B cell (primary cell): Measurements from ENCODE around the gene CD79B. TPM values are rescaled to one million over a fixed set of nuclear protein-coding genes. Genes with fewer than 3 reads are reported as not detected.
"Not testable (repeated sequence)": the region's sequence is repeated elsewhere in the genome, so short reads cannot be mapped to it uniquely, and the experiment has no call there.

Experiments used
- ATAC-seq: fragments of 200-7000 bp; cut with Tn5 transposase; one replicate; pipeline ENCODE4 v1.10.0; 2021; ENCODE audit warnings: low read depth, mild to moderate bottlenecking, moderate number of reproducible peaks, moderate library complexity
- CTCF ChIA-PET: fragments of 350-600 bp; sonication (Branson Sonifier 250); formaldehyde crosslinking; loops from one replicate; lab custom pipeline; 2021; ENCODE audit warnings: antibody characterized with exemption, inconsistent platforms; lab: Charles Lee
- POLR2A ChIA-PET: fragments of 350-600 bp; sonication (Branson Sonifier 250); formaldehyde crosslinking; loops from one replicate; lab custom pipeline; 2021; ENCODE audit warnings: antibody characterized with exemption; lab: Charles Lee
- DNase-seq: peaks from one replicate; pipeline ENCODE4 v3.0.0; 2013
- H2AFZ ChIP-seq: 2 replicates; pipeline ENCODE4 v1.6.1; 2012; ENCODE audit warnings: mild to moderate bottlenecking, low read depth, low read length; ENCODE audit not compliant: insufficient read depth, poor library complexity, severe bottlenecking
- H3K27ac ChIP-seq, 2 donors: 1 replicate in 1 of 2; 2 replicates in 1 of 2; pipeline ENCODE4 v1.5.1; 2012 to 2013; ENCODE audit warnings: low read length in 2 of 2, mild to moderate bottlenecking in 2 of 2, moderate library complexity in 1 of 2
- H3K27me3 ChIP-seq, 4 experiments: fragments of 200-600 bp in 1 of 4; sonication (generic) in 1 of 4; replicated peaks in 1 of 4; 1 replicate in 2 of 4; 2 replicates in 2 of 4; pipeline versions ENCODE4 v1.6.1 to v1.7.0; 2013 to 2016; ENCODE audit warnings: low read length in 3 of 4, mild to moderate bottlenecking in 2 of 4, mixed read lengths in 1 of 4, moderate library complexity in 1 of 4; ENCODE audit not compliant: insufficient read depth in 4 of 4, control insufficient read depth in 3 of 4; ENCODE audit errors: control extremely low read depth in 1 of 4
- H3K36me3 ChIP-seq, 2 experiments: replicated peaks in 1 of 2; 1 replicate in 1 of 2; 2 replicates in 1 of 2; pipeline versions ENCODE4 v1.6.1 to v1.7.1; 2013; ENCODE audit warnings: low read length in 1 of 2; ENCODE audit not compliant: insufficient read depth in 2 of 2, control insufficient read depth in 1 of 2; ENCODE audit errors: control extremely low read depth in 1 of 2, extremely low read depth in 1 of 2
- H3K4me1 ChIP-seq, 2 donors: fragments of 200-600 bp in 1 of 2; sonication (generic) in 1 of 2; 1 replicate in 1 of 2; 2 replicates in 1 of 2; pipeline versions ENCODE4 v1.5.1 to v1.6.1; 2013 to 2017; ENCODE audit warnings: low read length in 2 of 2; ENCODE audit not compliant: control insufficient read depth in 2 of 2, insufficient read depth in 2 of 2
- H3K4me2 ChIP-seq: replicated peaks from 2 replicates; pipeline ENCODE3; 2012; ENCODE audit warnings: mild to moderate bottlenecking, low read depth, low read length; ENCODE audit not compliant: poor library complexity, severe bottlenecking
- H3K4me3 ChIP-seq, 5 experiments: fragments of 200-600 bp in 1 of 5; sonication (generic) in 1 of 5; 1 replicate in 3 of 5; 2 replicates in 2 of 5; pipeline versions ENCODE4 v1.5.1 to v1.7.0; 2011 to 2016; ENCODE audit warnings: low read length in 4 of 5, mild to moderate bottlenecking in 4 of 5, low read depth in 2 of 5, control low read depth in 1 of 5, moderate library complexity in 1 of 5; ENCODE audit not compliant: insufficient read depth in 1 of 5; ENCODE audit errors: control extremely low read depth in 1 of 5, extremely low read depth in 1 of 5
- H3K79me2 ChIP-seq: fragments of 200-600 bp; sonication (generic); one replicate; pipeline ENCODE4 v1.6.0; 2016; ENCODE audit warnings: low read length; ENCODE audit not compliant: control insufficient read depth, insufficient read depth
- H3K9ac ChIP-seq: fragments of 200-600 bp; sonication (generic); 2 replicates; pipeline ENCODE4 v1.6.1; 2017; ENCODE audit warnings: mild to moderate bottlenecking, low read length, moderate library complexity
- H3K9me3 ChIP-seq, 3 donors: one replicate each; pipeline versions ENCODE4 v1.6.1 to v1.7.1; 2013; ENCODE audit warnings: low read length in 2 of 3; ENCODE audit not compliant: control insufficient read depth in 2 of 3, insufficient read depth in 1 of 3; ENCODE audit errors: control extremely low read depth in 1 of 3
- H4K20me1 ChIP-seq: 2 replicates; pipeline ENCODE4 v1.6.0; 2012; ENCODE audit warnings: mild to moderate bottlenecking, low read length; ENCODE audit not compliant: insufficient read depth, control insufficient read depth, poor library complexity, severe bottlenecking
- H3K27ac Mint-ChIP-seq: one replicate; pipeline ENCODE4 v1.8.0; 2021; ENCODE audit warnings: mixed read lengths
- H3K27me3 Mint-ChIP-seq: one replicate; pipeline ENCODE4 v1.8.0; 2021; ENCODE audit warnings: mixed read lengths
- H3K4me1 Mint-ChIP-seq: one replicate; pipeline ENCODE4 v1.8.0; 2021; ENCODE audit warnings: mixed read lengths
- H3K4me3 Mint-ChIP-seq: one replicate; pipeline ENCODE4 v1.8.0; 2021; ENCODE audit warnings: mixed read lengths
- H3K9me3 Mint-ChIP-seq: one replicate; pipeline ENCODE4 v1.8.0; 2022; ENCODE audit warnings: mixed read lengths; ENCODE audit not compliant: insufficient read depth
- EZH2 ChIP-seq: IDR thresholded peaks from 2 replicates; pipeline ENCODE4 v1.6.1; 2012; ENCODE audit warnings: borderline replicate concordance, low read depth, mild to moderate bottlenecking, moderate library complexity, low read length; ENCODE audit not compliant: insufficient read depth, poor library complexity, severe bottlenecking
- WGBS: methylation state at CpG from one replicate; pipeline ENCODE4 v1.1.5; 2013; ENCODE audit warnings: missing lambda C conversion rate; ENCODE audit not compliant: insufficient coverage; 5-methylcytosine and 5-hydroxymethylcytosine counted together
- intact Hi-C: fragments of 100-400 bp; cut with micrococcal nuclease; formaldehyde crosslinking; loops from one replicate; pipeline ENCODE4 v1.10.0; 2022
- polyA plus RNA-seq: library from polyadenylated mRNA; depleted of rRNA; stranded (reverse); fragments of >200 nt; gene quantifications from 2 replicates; pipeline ENCODE4 v1.2.3, GENCODE V29; 2012
- total RNA-seq, 2 donors: library from RNA; stranded (reverse); fragments of 120-200 nt in 1 of 2; gene quantifications; 1 replicate in 1 of 2; 2 replicates in 1 of 2; pipeline versions ENCODE4 v1.2.3 to v1.2.4, GENCODE V29; 2013 to 2022
- TF ChIP-seq, protein P1 (sequence below): fragments of 200-600 bp; IDR thresholded peaks from one replicate; pipeline ENCODE4 v1.8.0; 2022; ENCODE audit warnings: antibody characterized with exemption, mild to moderate bottlenecking

Gene CD79B
- total and polyA plus RNA-seq, 2 donors (not counting 1 experiment from before 2014, with no cell fraction given), result 891 to 1,100 TPM

DNA sequence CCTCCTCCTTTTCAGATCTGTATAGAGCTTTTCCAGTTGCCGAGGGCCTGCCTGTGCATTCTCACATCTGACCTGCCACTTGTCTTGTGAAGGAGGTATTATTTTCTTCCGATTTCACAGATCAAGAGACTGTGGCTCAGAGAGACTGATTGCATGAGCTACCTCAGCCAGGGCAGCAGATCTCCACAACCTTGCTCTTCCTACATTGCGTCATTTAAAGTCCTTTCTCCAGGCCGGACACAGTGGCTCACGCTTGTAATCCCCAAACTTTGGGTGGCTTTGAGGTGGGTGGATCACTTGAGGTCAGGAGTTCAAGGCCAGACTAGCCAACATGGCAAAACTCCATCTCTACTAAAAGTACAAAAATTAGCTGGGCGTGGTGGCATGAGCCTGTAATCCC lies 12.1 kb downstream of the CD79B start:
- Histone ChIP-seq H3K4me2 (peak overlapping the region; percentile 62), H3K79me2 (peaks cover 26% of the 10 kb centered on the region), H3K4me1 (peaks cover 70 to 85% of the 10 kb centered on the region in 2 donors), H3K27ac (peak overlapping the region in 1 of 2 donors; percentile 34)
- CTCF ChIA-PET, result interaction anchor here (0.7 to 26.0 kb wide), 30 partner anchors 8 to 835 kb away, joined by 3 to 834 read pairs (median 6); partner anchors contain the start of genes CD79B, CSHL1 and ICAM2
- H3K9ac ChIP-seq, ATAC-seq, H3K27me3 ChIP-seq, H3K9me3 ChIP-seq, H3K27me3 Mint-ChIP-seq, H4K20me1 ChIP-seq, H2AFZ ChIP-seq, H3K36me3 ChIP-seq, H3K9me3 Mint-ChIP-seq, H3K4me3 ChIP-seq: not testable (repeated sequence)
- POLR2A ChIA-PET, result interaction anchor here (0.6 to 6.8 kb wide), 10 partner anchors 8 to 154 kb away, joined by 3 to 160 read pairs (median 8); partner anchors contain the start of genes CD79B and ICAM2
- 100% methylated on average over 1 of the region's 6 CpGs for WGBS
- Mint-ChIP-seq H3K27ac (peak overlapping the region; percentile 91), H3K4me3 (peak overlapping the region; percentile 78), H3K4me1 (peaks cover 74% of the 10 kb centered on the region)
- peak; percentile 14 for DNase-seq
- intact Hi-C loops, result loop anchor here (5.0 kb wide), 1 partner anchor 342 kb away; the partner anchor contains the start of gene TEX2

DNA sequence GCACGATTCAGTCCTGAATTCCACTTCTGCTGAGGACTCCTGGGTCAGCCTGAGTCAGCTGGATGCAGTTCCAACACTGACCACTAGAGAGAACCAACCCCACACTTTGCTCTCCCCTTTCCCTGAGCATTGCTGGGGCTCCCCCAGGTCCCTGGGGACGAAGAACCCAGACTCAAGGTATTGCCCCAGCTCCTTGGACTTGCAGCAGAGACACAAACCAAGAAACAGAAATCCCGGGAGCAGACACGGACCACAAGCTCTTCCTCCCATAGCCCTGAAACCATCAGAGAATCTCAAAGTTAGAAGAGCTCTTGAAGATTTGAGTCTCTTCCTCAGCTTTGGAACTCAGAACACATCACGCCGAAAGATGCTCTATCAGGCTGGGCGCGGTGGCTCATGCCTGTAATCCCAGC lies 12.8 kb downstream of the CD79B start:
- peak overlapping the region; percentile 86 for H3K27ac Mint-ChIP-seq
- no peak for TF ChIP-seq EZH2
- TF ChIP-seq, protein P1, sequence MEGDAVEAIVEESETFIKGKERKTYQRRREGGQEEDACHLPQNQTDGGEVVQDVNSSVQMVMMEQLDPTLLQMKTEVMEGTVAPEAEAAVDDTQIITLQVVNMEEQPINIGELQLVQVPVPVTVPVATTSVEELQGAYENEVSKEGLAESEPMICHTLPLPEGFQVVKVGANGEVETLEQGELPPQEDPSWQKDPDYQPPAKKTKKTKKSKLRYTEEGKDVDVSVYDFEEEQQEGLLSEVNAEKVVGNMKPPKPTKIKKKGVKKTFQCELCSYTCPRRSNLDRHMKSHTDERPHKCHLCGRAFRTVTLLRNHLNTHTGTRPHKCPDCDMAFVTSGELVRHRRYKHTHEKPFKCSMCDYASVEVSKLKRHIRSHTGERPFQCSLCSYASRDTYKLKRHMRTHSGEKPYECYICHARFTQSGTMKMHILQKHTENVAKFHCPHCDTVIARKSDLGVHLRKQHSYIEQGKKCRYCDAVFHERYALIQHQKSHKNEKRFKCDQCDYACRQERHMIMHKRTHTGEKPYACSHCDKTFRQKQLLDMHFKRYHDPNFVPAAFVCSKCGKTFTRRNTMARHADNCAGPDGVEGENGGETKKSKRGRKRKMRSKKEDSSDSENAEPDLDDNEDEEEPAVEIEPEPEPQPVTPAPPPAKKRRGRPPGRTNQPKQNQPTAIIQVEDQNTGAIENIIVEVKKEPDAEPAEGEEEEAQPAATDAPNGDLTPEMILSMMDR, result peak; percentile 88
- no peaks in the 10 kb centered on the region for H3K9me3 ChIP-seq
- H3K27ac ChIP-seq, result peak overlapping the region in 1 of 2 donors; percentile 18
- POLR2A ChIA-PET, result interaction anchor here (1.2 to 6.8 kb wide), 10 partner anchors 9 to 155 kb away, joined by 4 to 160 read pairs (median 8); partner anchors contain the start of genes CD79B and ICAM2
- ATAC-seq (peak; percentile 58), DNase-seq (peak; percentile 93)
- H3K4me2 ChIP-seq, result peak overlapping the region; percentile 62
- peak overlapping the region; percentile 87 for H3K4me3 Mint-ChIP-seq
- H3K4me1 ChIP-seq, result peaks cover 68 to 83% of the 10 kb centered on the region in 2 donors
- peaks cover 26% of the 10 kb centered on the region for H3K79me2 ChIP-seq
- H3K9ac ChIP-seq, result no peak overlapping the region
- H3K4me3 ChIP-seq, result peak overlapping the region in 3 of 5 experiments; percentile 8 to 26 (median 19)
- H3K27me3 Mint-ChIP-seq, result no peaks in the 10 kb centered on the region
- CTCF ChIA-PET, result interaction anchor here (0.7 to 26.0 kb wide), 30 partner anchors 8 to 363 kb away, joined by 3 to 834 read pairs (median 6); partner anchors contain the start of genes CD79B, CSHL1, GH2 and ICAM2
- H3K36me3 ChIP-seq, result no peaks in the 10 kb centered on the region
- H4K20me1 ChIP-seq, result no peaks in the 10 kb centered on the region
- intact Hi-C loops, result loop anchor here (1.0 to 2.0 kb wide), 5 partner anchors 12 to 106 kb away; no protein-coding TSS in a partner anchor
- peaks cover 72% of the 10 kb centered on the region for H3K4me1 Mint-ChIP-seq
- H2AFZ ChIP-seq, result no peak overlapping the region
- WGBS, result 50% methylated on average over 8 of the region's 8 CpGs
- H3K9me3 Mint-ChIP-seq, result no peaks in the 10 kb centered on the region
- H3K27me3 ChIP-seq, result no peaks in the 10 kb centered on the region

DNA sequence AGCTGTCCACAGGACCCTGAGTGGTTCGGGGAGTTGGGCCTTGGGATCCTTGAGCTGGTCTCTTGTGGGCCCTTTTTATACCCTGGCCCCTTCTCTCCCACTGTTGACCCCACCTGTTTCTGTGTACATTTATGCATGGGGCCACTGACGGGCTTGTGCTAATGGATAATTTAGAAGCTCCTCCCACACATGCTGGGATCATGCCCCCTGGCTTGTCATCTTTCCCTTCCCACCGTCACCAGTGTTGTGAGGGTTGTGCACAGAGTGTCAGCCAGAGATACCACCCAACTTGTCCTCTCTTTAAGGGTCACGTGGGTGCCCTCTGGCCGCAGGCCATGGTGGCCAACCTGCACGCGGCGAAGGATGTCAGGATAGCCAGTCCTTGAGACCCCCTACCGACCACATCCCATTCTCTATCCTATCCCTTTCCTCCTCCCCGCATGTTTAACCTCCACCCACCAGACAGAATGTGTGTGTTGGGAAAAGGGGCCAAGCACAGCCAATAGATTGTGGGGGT lies 13.3 kb downstream of the CD79B start, which contains the start of gene GH1:
TSS of gene GH1 (minus strand) at position 51 of the 517 bp plus-strand sequence. CDS start 63 bp downstream, outside the sequence.
- H3K9me3 ChIP-seq, DNase-seq, H3K9me3 Mint-ChIP-seq, H3K27me3 Mint-ChIP-seq, H3K27me3 ChIP-seq, H3K9ac ChIP-seq, H3K36me3 ChIP-seq, H4K20me1 ChIP-seq, H2AFZ ChIP-seq, ATAC-seq: not testable (repeated sequence)
- WGBS, result 100% methylated on average over 1 of the region's 10 CpGs
- Histone ChIP-seq H3K4me2 (peak within 1 kb of the TSS; percentile 62), H3K79me2 (peaks cover 24% of the 10 kb centered on the region), H3K4me3 (peak within 1 kb of the TSS in 3 of 5 experiments; percentile 8 to 26 (median 19)), H3K27ac (peak within 1 kb of the TSS in 1 of 2 donors; percentile 18), H3K4me1 (peaks cover 66 to 83% of the 10 kb centered on the region in 2 donors)
- intact Hi-C loops, result loop anchor here (1.0 to 2.0 kb wide), 5 partner anchors 12 to 106 kb away; no protein-coding TSS in a partner anchor
- Mint-ChIP-seq H3K4me1 (peaks cover 72% of the 10 kb centered on the region), H3K4me3 (peak within 1 kb of the TSS; percentile 87), H3K27ac (peak within 1 kb of the TSS; percentile 86)
- ChIA-PET CTCF (interaction anchor here (0.9 to 26.0 kb wide), 28 partner anchors 8 to 214 kb away, joined by 3 to 834 read pairs (median 8); partner anchors contain the start of genes CD79B, CSHL1, GH2 and ICAM2), POLR2A (interaction anchor here (1.2 to 6.8 kb wide), 10 partner anchors 9 to 156 kb away, joined by 4 to 160 read pairs (median 8); partner anchors contain the start of genes CD79B and ICAM2)
